ENCODE results near the gene CLNK. TPM values are rescaled to one million over a fixed set of nuclear protein-coding genes. Genes with fewer than 3 reads are reported as not detected.

The CLNK gene
- total RNA-seq, 1 experiment from 2014 or later, result not detected

DNA sequence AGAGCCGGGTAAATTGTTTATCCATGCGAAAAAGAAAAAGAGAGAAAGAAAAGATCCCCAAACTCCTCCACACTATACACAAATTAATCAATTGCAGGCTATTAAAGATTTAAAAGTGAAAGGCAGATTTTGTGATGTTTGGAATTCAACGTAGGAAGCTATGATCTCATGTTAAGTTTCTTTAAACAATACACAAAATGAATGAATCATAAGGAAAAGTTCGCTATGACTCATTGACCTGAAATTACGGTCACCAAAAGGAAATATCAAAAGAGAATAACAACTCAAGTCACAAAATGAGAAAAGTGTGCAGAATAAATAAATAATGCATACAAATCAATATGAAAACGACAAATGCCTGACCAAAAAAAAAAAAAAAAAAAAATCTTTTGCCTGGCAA lies 28.6 kb downstream of the CLNK start:
- DNase-seq (ENCODE audit: low read depth, low spot score) (no peak), ATAC-seq (peak; percentile 53)
- no TSS peak for BruUV-seq (replicated peaks)
- Histone ChIP-seq H3K9me2 (ENCODE audit: insufficient read depth) (no peaks in the 10 kb centered on the region), H3K4me1 (ENCODE audit: control insufficient read depth in 1 of 2, insufficient read depth in 2 of 2, low read length in 2 of 2) (peaks cover 32 to 36% of the 10 kb centered on the region in 2 experiments), H4K20me1 (ENCODE audit: insufficient read depth) (no peaks in the 10 kb centered on the region), H3K36me3 (ENCODE audit: control insufficient read depth in 1 of 2, insufficient read depth in 2 of 2, low read length in 2 of 2) (no peaks in the 10 kb centered on the region), H3K4me3 (replicated peaks in 1 of 2; ENCODE audit: low read depth in 1 of 2, low read length in 2 of 2) (peak overlapping the region; percentile 35 to 45), H3K9ac (ENCODE audit: low read length) (peak overlapping the region; percentile 28; the same call in 1 of the 2 replicates), H3K79me2 (ENCODE audit: insufficient read depth, low read length) (no peaks in the 10 kb centered on the region), H3K27me3 (ENCODE audit: insufficient read depth, low read length) (no peaks in the 10 kb centered on the region; the same call in 1 of the 2 replicates), H3K4me2 (ENCODE audit: low read length) (peak overlapping the region; percentile 73), H2AFZ (ENCODE audit: low read depth, low read length, poor library complexity, severe bottlenecking) (peak overlapping the region; percentile 70), H3K27ac (ENCODE audit: low read depth, low read length) (peak overlapping the region; percentile 49), H3K9me3 (ENCODE audit: control insufficient read depth in 1 of 2, insufficient read depth in 1 of 2, low read depth in 1 of 2, low read length in 2 of 2) (no peaks in the 10 kb centered on the region)
- intact Hi-C loops (cut with micrococcal nuclease), result no loop called here
- ChIA-PET RAD21 (ENCODE audit: low non-redundant PET in 1 of 2, low total read pairs in 2 of 2, uncharacterized antibody in 2 of 2, unreplicated experiment in 2 of 2) (interaction anchor here in 1 of 2 experiments (0.6 kb wide), 1 partner anchor 498 kb away, joined by 3 read pairs; no protein-coding TSS in a partner anchor), CTCF (interaction anchor here (1.4 kb wide), 1 partner anchor 238 kb away, joined by 3 read pairs; no protein-coding TSS in a partner anchor), POLR2A (interaction anchor here (0.7 kb wide), 1 partner anchor 12 kb away, joined by 3 read pairs; no protein-coding TSS in a partner anchor)
- TF ChIP-seq, protein P1, sequence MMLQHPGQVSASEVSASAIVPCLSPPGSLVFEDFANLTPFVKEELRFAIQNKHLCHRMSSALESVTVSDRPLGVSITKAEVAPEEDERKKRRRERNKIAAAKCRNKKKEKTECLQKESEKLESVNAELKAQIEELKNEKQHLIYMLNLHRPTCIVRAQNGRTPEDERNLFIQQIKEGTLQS (IDR thresholded peaks at IDR 0.05), result no peak
- TF ChIP-seq ZFX (IDR thresholded peaks at IDR 0.05), result no peak
- no peak for TF ChIP-seq EZH2 (IDR thresholded peaks at IDR 0.05)
- no peak for TF ChIP-seq SIN3A (IDR thresholded peaks at IDR 0.05; ENCODE audit: low read depth)
- TF ChIP-seq, protein P2, sequence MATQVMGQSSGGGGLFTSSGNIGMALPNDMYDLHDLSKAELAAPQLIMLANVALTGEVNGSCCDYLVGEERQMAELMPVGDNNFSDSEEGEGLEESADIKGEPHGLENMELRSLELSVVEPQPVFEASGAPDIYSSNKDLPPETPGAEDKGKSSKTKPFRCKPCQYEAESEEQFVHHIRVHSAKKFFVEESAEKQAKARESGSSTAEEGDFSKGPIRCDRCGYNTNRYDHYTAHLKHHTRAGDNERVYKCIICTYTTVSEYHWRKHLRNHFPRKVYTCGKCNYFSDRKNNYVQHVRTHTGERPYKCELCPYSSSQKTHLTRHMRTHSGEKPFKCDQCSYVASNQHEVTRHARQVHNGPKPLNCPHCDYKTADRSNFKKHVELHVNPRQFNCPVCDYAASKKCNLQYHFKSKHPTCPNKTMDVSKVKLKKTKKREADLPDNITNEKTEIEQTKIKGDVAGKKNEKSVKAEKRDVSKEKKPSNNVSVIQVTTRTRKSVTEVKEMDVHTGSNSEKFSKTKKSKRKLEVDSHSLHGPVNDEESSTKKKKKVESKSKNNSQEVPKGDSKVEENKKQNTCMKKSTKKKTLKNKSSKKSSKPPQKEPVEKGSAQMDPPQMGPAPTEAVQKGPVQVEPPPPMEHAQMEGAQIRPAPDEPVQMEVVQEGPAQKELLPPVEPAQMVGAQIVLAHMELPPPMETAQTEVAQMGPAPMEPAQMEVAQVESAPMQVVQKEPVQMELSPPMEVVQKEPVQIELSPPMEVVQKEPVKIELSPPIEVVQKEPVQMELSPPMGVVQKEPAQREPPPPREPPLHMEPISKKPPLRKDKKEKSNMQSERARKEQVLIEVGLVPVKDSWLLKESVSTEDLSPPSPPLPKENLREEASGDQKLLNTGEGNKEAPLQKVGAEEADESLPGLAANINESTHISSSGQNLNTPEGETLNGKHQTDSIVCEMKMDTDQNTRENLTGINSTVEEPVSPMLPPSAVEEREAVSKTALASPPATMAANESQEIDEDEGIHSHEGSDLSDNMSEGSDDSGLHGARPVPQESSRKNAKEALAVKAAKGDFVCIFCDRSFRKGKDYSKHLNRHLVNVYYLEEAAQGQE (IDR thresholded peaks at IDR 0.05; ENCODE audit: low read depth), result no peak
- TF ChIP-seq SP1 (IDR thresholded peaks at IDR 0.05; ENCODE audit: low read depth), result peak; percentile 66
- no peak for TF ChIP-seq ZNF274 (IDR thresholded peaks at IDR 0.05; ENCODE audit: low read depth, low read length)
- TF ChIP-seq JUND (IDR thresholded peaks at IDR 0.05), result peak; percentile 75
- no peak for TF ChIP-seq RAD21 (IDR thresholded peaks at IDR 0.05; ENCODE audit: low read depth)
- TF ChIP-seq, protein P3, sequence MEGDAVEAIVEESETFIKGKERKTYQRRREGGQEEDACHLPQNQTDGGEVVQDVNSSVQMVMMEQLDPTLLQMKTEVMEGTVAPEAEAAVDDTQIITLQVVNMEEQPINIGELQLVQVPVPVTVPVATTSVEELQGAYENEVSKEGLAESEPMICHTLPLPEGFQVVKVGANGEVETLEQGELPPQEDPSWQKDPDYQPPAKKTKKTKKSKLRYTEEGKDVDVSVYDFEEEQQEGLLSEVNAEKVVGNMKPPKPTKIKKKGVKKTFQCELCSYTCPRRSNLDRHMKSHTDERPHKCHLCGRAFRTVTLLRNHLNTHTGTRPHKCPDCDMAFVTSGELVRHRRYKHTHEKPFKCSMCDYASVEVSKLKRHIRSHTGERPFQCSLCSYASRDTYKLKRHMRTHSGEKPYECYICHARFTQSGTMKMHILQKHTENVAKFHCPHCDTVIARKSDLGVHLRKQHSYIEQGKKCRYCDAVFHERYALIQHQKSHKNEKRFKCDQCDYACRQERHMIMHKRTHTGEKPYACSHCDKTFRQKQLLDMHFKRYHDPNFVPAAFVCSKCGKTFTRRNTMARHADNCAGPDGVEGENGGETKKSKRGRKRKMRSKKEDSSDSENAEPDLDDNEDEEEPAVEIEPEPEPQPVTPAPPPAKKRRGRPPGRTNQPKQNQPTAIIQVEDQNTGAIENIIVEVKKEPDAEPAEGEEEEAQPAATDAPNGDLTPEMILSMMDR (IDR thresholded peaks at IDR 0.05 in 2 of 3, conservative IDR thresholded peaks at IDR 0.05 in 1 of 3; ENCODE audit: borderline replicate concordance in 1 of 3, insufficient read depth in 1 of 3, low read depth in 2 of 3, low read length in 2 of 3), result no peak
- TF ChIP-seq, protein P4, sequence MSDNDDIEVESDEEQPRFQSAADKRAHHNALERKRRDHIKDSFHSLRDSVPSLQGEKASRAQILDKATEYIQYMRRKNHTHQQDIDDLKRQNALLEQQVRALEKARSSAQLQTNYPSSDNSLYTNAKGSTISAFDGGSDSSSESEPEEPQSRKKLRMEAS (IDR thresholded peaks at IDR 0.05), result no peak
- TF ChIP-seq POLR2AphosphoS5 (IDR thresholded peaks at IDR 0.05; ENCODE audit: low read depth, low read length), result no peak
- peak; percentile 16 for TF ChIP-seq CEBPB (IDR thresholded peaks at IDR 0.05; ENCODE audit: low read depth)
- no peak for TF ChIP-seq EZH2phosphoT487 (IDR thresholded peaks at IDR 0.05; ENCODE audit: borderline replicate concordance)
- TF ChIP-seq FOSL1 (IDR thresholded peaks at IDR 0.05; ENCODE audit: low read depth), result peak; percentile 85
- TF ChIP-seq, protein P5, sequence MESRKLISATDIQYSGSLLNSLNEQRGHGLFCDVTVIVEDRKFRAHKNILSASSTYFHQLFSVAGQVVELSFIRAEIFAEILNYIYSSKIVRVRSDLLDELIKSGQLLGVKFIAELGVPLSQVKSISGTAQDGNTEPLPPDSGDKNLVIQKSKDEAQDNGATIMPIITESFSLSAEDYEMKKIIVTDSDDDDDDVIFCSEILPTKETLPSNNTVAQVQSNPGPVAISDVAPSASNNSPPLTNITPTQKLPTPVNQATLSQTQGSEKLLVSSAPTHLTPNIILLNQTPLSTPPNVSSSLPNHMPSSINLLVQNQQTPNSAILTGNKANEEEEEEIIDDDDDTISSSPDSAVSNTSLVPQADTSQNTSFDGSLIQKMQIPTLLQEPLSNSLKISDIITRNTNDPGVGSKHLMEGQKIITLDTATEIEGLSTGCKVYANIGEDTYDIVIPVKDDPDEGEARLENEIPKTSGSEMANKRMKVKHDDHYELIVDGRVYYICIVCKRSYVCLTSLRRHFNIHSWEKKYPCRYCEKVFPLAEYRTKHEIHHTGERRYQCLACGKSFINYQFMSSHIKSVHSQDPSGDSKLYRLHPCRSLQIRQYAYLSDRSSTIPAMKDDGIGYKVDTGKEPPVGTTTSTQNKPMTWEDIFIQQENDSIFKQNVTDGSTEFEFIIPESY (IDR thresholded peaks at IDR 0.05; ENCODE audit: extremely low read depth, insufficient replicate concordance, low read length), result no peak
- TF ChIP-seq ELF1 (IDR thresholded peaks at IDR 0.05; ENCODE audit: borderline replicate concordance, low read depth), result no peak
- TF ChIP-seq YY1 (IDR thresholded peaks at IDR 0.05; ENCODE audit: extremely low read depth, insufficient replicate concordance, low read depth, low read length), result no peak
- TF ChIP-seq POLR2A (IDR thresholded peaks at IDR 0.05; ENCODE audit: borderline replicate concordance, extremely low read depth, insufficient read depth, insufficient read length), result no peak
- no peak for TF ChIP-seq CBX3 (IDR thresholded peaks at IDR 0.05; ENCODE audit: low read depth)
- no peak; the same call in 1 of the 2 replicates for TF ChIP-seq SRF (IDR thresholded peaks at IDR 0.05; ENCODE audit: low read depth)

All from HCT116 (cell line).